ENCODE data around the gene PTPRN2.

The PTPRN2 gene

GRCh38 chr7:158563911-158564662 is 23.5 kb downstream of the PTPRN2 start:
- no peak for TF ChIP-seq CTCF (IDR thresholded peaks at IDR 0.05; ENCODE audit: extremely low read depth, insufficient read depth, missing control alignments)
- in situ Hi-C loops (cut with MboI; ENCODE audit: low pct_unique_long_range_greater_than_20kb, low sequenced_read_pairs, unreplicated experiment): no loop called here
- DNase-seq (ENCODE audit: low spot score): no peak

DNA sequence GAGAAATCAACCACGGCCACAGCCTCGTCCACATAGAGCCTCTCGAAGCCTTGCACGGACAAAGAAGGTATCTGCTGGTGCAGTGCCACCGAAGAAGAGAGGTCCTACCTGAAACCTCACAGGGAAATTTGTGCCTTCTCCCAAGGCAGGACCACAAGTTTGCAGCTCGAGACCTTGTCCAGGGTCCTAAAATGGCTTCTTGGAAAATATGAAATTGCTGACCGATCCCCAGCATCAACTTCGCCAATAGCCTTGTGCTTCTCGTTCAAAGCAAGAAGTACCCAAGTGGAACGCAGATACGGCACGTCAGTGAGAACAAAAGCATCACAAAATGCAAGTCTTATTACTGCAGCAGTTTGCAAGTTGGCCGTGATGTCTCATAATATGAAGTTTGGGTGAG is 24.6 kb downstream of the PTPRN2 start:
- in situ Hi-C loops (cut with MboI; ENCODE audit: low pct_unique_long_range_greater_than_20kb, low sequenced_read_pairs, unreplicated experiment): no loop called here
- no peak for TF ChIP-seq CTCF (IDR thresholded peaks at IDR 0.05; ENCODE audit: extremely low read depth, insufficient read depth, missing control alignments)
- no peak for DNase-seq (ENCODE audit: low spot score)

DNA sequence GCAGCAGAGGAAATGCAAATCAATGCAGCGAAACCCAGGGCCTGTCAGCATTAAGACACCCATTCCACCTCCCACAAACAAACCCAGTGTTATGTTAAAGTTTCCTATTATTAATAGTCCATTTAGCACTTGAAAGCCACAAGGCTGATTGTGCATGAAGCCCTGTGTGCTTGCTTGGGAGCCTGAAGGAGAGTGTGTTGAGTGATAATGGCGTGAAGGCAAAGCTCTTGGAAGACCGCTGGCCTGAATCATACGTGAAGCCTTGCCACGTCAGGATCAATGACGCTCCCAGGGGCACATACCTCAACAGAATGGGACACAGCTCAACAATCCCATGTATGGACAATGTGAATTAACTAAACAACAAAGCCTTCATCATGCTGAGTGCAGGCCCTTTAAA is 25.1 kb downstream of the PTPRN2 start:
- in situ Hi-C loops (cut with MboI; ENCODE audit: low pct_unique_long_range_greater_than_20kb, low sequenced_read_pairs, unreplicated experiment): no loop called here
- TF ChIP-seq CTCF (IDR thresholded peaks at IDR 0.05; ENCODE audit: extremely low read depth, insufficient read depth, missing control alignments): no peak
- no peak for DNase-seq (ENCODE audit: low spot score)

GRCh38 chr7:158561659-158562058 is 26.0 kb downstream of the PTPRN2 start:
- no peak for TF ChIP-seq CTCF (IDR thresholded peaks at IDR 0.05; ENCODE audit: extremely low read depth, insufficient read depth, missing control alignments)

GRCh38 chr7:158560386-158560785 is 27.2 kb downstream of the PTPRN2 start:
- in situ Hi-C loops (cut with MboI; ENCODE audit: low pct_unique_long_range_greater_than_20kb, low sequenced_read_pairs, unreplicated experiment): no loop called here
- DNase-seq (ENCODE audit: low spot score): no peak
- no peak for TF ChIP-seq CTCF (IDR thresholded peaks at IDR 0.05; ENCODE audit: extremely low read depth, insufficient read depth, missing control alignments)

More at GRCh38 chr7:158561659-158562058, 26.0 kb downstream of the PTPRN2 start:
- DNase-seq (ENCODE audit: low spot score): no peak
- in situ Hi-C loops (cut with MboI; ENCODE audit: low pct_unique_long_range_greater_than_20kb, low sequenced_read_pairs, unreplicated experiment): no loop called here

DNA sequence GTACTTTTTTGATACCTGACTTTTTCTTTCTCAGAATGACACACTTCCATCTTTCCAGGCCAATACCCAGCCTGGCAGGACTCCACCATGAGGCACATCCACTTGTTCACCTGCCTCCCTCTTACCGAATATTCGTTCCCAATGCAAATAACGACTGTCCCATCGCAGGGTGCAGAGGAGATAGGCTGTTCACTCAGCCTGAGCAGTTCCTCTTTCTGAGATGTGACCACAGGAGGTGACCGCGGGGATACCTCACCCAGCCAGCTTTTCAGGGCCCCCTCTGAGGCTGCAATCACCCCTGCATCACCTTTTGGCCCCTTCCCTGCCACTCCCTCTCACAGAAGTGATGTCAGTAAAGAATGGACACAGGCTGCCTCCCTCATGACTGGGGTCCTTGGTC is 28.3 kb downstream of the PTPRN2 start:
- in situ Hi-C loops (cut with MboI; ENCODE audit: low pct_unique_long_range_greater_than_20kb, low sequenced_read_pairs, unreplicated experiment): no loop called here
- DNase-seq (ENCODE audit: low spot score): no peak
- TF ChIP-seq CTCF (IDR thresholded peaks at IDR 0.05; ENCODE audit: extremely low read depth, insufficient read depth, missing control alignments): no peak
